Caco-2 (cell line): ENCODE data around the gene LRIT3. TPM values are rescaled to one million over a fixed set of nuclear protein-coding genes. Genes with fewer than 3 reads are reported as not detected.

Experiments used
- BruUV-seq: library from RNA; stranded (reverse); fragments of 400-500 nt; replicated peaks from 2 replicates; lab custom pipeline; 2021; lab: Mats Ljungman, UMichigan
- CTCF ChIA-PET: fragments of 300-600 bp; sonication (Branson Sonifier 250); formaldehyde crosslinking; loops from one replicate; lab custom pipeline; 2022; ENCODE audit warnings: antibody characterized with exemption; lab: Charles Lee
- POLR2A ChIA-PET: fragments of 300-600 bp; sonication (Branson Sonifier 250); formaldehyde crosslinking; loops from one replicate; lab custom pipeline; 2022; ENCODE audit warnings: antibody characterized with exemption; lab: Charles Lee
- DNase-seq, 2 experiments: peaks; one replicate each; pipeline versions ENCODE4 v3.0.0 to v3.0.0-alpha.2; 2020 to 2022
- H3K27me3 ChIP-seq: replicated peaks from 2 replicates; pipeline ENCODE4 v1.6.0; 2011; ENCODE audit warnings: low read length; ENCODE audit not compliant: control insufficient read depth, insufficient read depth
- H3K36me3 ChIP-seq: 2 replicates; pipeline ENCODE4 v1.5.1; 2011; ENCODE audit warnings: low read length; ENCODE audit not compliant: control insufficient read depth, insufficient read depth
- H3K4me1 ChIP-seq: fragments of 250-450 bp; sonication (Bioruptor Pico); 2 replicates; pipeline ENCODE4 v1.5.1; 2020; ENCODE audit warnings: mild to moderate bottlenecking
- H3K4me3 ChIP-seq: 2 replicates; pipeline ENCODE4 v1.5.1; 2011; ENCODE audit warnings: low read depth, mild to moderate bottlenecking, control low read depth, low read length
- H3K9me3 ChIP-seq: fragments of 250-450 bp; sonication (Bioruptor Pico); 2 replicates; pipeline ENCODE4 v1.5.1; 2020; ENCODE audit warnings: mild to moderate bottlenecking, moderate library complexity
- H3K27ac Mint-ChIP-seq: one replicate; pipeline ENCODE4 v1.8.0; 2022; ENCODE audit warnings: mixed read lengths; ENCODE audit not compliant: unreplicated experiment
- H3K27me3 Mint-ChIP-seq: one replicate; pipeline ENCODE4 v1.8.0; 2022; ENCODE audit warnings: mixed read lengths; ENCODE audit not compliant: insufficient read depth, unreplicated experiment
- H3K36me3 Mint-ChIP-seq: one replicate; pipeline ENCODE4 v1.8.0; 2022; ENCODE audit warnings: mild to moderate bottlenecking, mixed read lengths; ENCODE audit not compliant: insufficient read depth, unreplicated experiment
- H3K4me1 Mint-ChIP-seq: one replicate; pipeline ENCODE4 v1.8.0; 2022; ENCODE audit warnings: low read depth, mixed read lengths; ENCODE audit not compliant: unreplicated experiment
- H3K4me3 Mint-ChIP-seq: one replicate; pipeline ENCODE4 v1.8.0; 2022; ENCODE audit warnings: mild to moderate bottlenecking, moderate library complexity, mixed read lengths; ENCODE audit not compliant: unreplicated experiment
- H3K9me3 Mint-ChIP-seq: one replicate; pipeline ENCODE4 v1.8.0; 2022; ENCODE audit warnings: mixed read lengths; ENCODE audit not compliant: unreplicated experiment
- CTCF ChIP-seq, 2 experiments: fragments of 200-600 bp in 1 of 2; IDR thresholded peaks; 1 replicate in 1 of 2; 2 replicates in 1 of 2; pipeline versions ENCODE4 v1.5.1 to v1.8.0; 2011 to 2022; ENCODE audit warnings: antibody characterized with exemption in 1 of 2, control low read depth in 1 of 2, inconsistent platforms in 1 of 2, low read depth in 1 of 2, low read length in 1 of 2, mild to moderate bottlenecking in 1 of 2, moderate library complexity in 1 of 2; ENCODE audit not compliant: insufficient read depth in 1 of 2, severe bottlenecking in 1 of 2, unreplicated experiment in 1 of 2
- intact Hi-C: fragments of 100-400 bp; cut with micrococcal nuclease; formaldehyde crosslinking; loops from one replicate; pipeline ENCODE4 v1.10.0; 2022; ENCODE audit not compliant: unreplicated experiment
- total RNA-seq: library from RNA; stranded (reverse); gene quantifications from 2 replicates; pipeline ENCODE4 v1.2.3, GENCODE V29; 2022

Gene LRIT3
- total RNA-seq, 1 experiment from 2014 or later, result 0.34 TPM

- no TSS peak for BruUV-seq
- intact Hi-C loops, result no loop called here
- peaks cover 3% of the 10 kb centered on the region; the same call in 1 of the 2 replicates for H3K9me3 ChIP-seq
- CTCF ChIA-PET, result no interaction called here
- no peak overlapping the region for H3K27ac Mint-ChIP-seq
- no peaks in the 10 kb centered on the region for H3K4me1 ChIP-seq
- peaks cover 9% of the 10 kb centered on the region for H3K9me3 Mint-ChIP-seq
- H3K27me3 Mint-ChIP-seq, result no peaks in the 10 kb centered on the region
- H3K4me3 ChIP-seq, result no peak overlapping the region
- H3K36me3 ChIP-seq, result no peaks in the 10 kb centered on the region
- no peak for DNase-seq
- no peak overlapping the region for H3K4me3 Mint-ChIP-seq
- no peak for TF ChIP-seq CTCF (IDR thresholded peaks at IDR 0.05; ENCODE audit: insufficient read depth in 1 of 2, low read depth in 1 of 2, low read length in 1 of 2, severe bottlenecking in 1 of 2, unreplicated experiment in 1 of 2)
- POLR2A ChIA-PET, result no interaction called here
- no peaks in the 10 kb centered on the region for H3K27me3 ChIP-seq
- no peaks in the 10 kb centered on the region for H3K4me1 Mint-ChIP-seq
- H3K36me3 Mint-ChIP-seq, result no peaks in the 10 kb centered on the region
Observed at GRCh38 chr4:109861271-109861670, 13.4 kb downstream of the LRIT3 start.

GRCh38 chr4:109861916-109862511 lies 14.1 kb downstream of the LRIT3 start:
- no peaks in the 10 kb centered on the region for H3K27me3 Mint-ChIP-seq
- H3K4me3 Mint-ChIP-seq, result no peak overlapping the region
- Histone ChIP-seq H3K4me1 (no peaks in the 10 kb centered on the region), H3K36me3 (no peaks in the 10 kb centered on the region), H3K9me3 (peaks cover 3% of the 10 kb centered on the region; the same call in 1 of the 2 replicates), H3K27me3 (no peaks in the 10 kb centered on the region), H3K4me3 (no peak overlapping the region)
- TF ChIP-seq CTCF (IDR thresholded peaks at IDR 0.05; ENCODE audit: insufficient read depth in 1 of 2, low read depth in 1 of 2, low read length in 1 of 2, severe bottlenecking in 1 of 2, unreplicated experiment in 1 of 2), result no peak
- H3K36me3 Mint-ChIP-seq, result no peaks in the 10 kb centered on the region
- H3K4me1 Mint-ChIP-seq, result no peaks in the 10 kb centered on the region
- ChIA-PET CTCF (no interaction called here), POLR2A (no interaction called here)
- H3K9me3 Mint-ChIP-seq, result peaks cover 9% of the 10 kb centered on the region
- intact Hi-C loops, result no loop called here
- BruUV-seq, result no TSS peak
- DNase-seq, result no peak
- H3K27ac Mint-ChIP-seq, result no peak overlapping the region

- ChIA-PET CTCF (no interaction called here), POLR2A (no interaction called here)
- intact Hi-C loops, result no loop called here
- no peaks in the 10 kb centered on the region for H3K27me3 Mint-ChIP-seq
- Histone ChIP-seq H3K9me3 (peaks cover 3% of the 10 kb centered on the region; the same call in 1 of the 2 replicates), H3K27me3 (no peaks in the 10 kb centered on the region), H3K36me3 (no peaks in the 10 kb centered on the region), H3K4me3 (no peak overlapping the region), H3K4me1 (no peaks in the 10 kb centered on the region)
- H3K36me3 Mint-ChIP-seq, result no peaks in the 10 kb centered on the region
- no peak for TF ChIP-seq CTCF (IDR thresholded peaks at IDR 0.05; ENCODE audit: insufficient read depth in 1 of 2, low read depth in 1 of 2, low read length in 1 of 2, severe bottlenecking in 1 of 2, unreplicated experiment in 1 of 2)
- no peak overlapping the region for H3K4me3 Mint-ChIP-seq
- BruUV-seq, result no TSS peak
- DNase-seq, result no peak
- H3K27ac Mint-ChIP-seq, result no peak overlapping the region
- H3K9me3 Mint-ChIP-seq, result no peaks in the 10 kb centered on the region
- no peaks in the 10 kb centered on the region for H3K4me1 Mint-ChIP-seq
Observed at GRCh38 chr4:109864134-109864533, 16.2 kb downstream of the LRIT3 start.
